K562 (cell line): ENCODE measurements around the gene XKRX. TPM values are rescaled to one million over a fixed set of nuclear protein-coding genes. Genes with fewer than 3 reads are reported as not detected.

Source experiments
- ATAC-seq: fragments of 200-7000 bp; cut with Tn5 transposase; 3 replicates; pipeline ENCODE4 v1.9.1; 2020; ENCODE audit warnings: moderate library complexity
- BruUV-seq: library from RNA; stranded (reverse); fragments of 400-500 nt; replicated peaks from 2 replicates; lab custom pipeline; 2021; lab: Mats Ljungman, UMichigan
- CTCF ChIA-PET: fragments of 300-600 bp; formaldehyde crosslinking; extraction: SDS; loops from one replicate; lab custom pipeline; 2021; ENCODE audit warnings: low intra/inter-chr PET ratio; lab: Yijun Ruan, JAX
- POLR2A ChIA-PET: fragments of 300-600, 350-650 bp; sonication (Branson Sonifier 250); formaldehyde crosslinking; extraction: SDS; loops from one replicate; lab custom pipeline; 2021; ENCODE audit warnings: antibody characterized with exemption, inconsistent platforms; lab: Yijun Ruan, JAX
- DNase-seq, 4 experiments: peaks; one replicate each; pipeline versions ENCODE4 v3.0.0 to v3.0.0-alpha.2; 2011 to 2018; ENCODE audit warnings: low spot score in 3 of 4, mixed read lengths in 3 of 4; ENCODE audit errors: extremely low read depth in 1 of 4
- FAIRE-seq: peaks from 2 replicates; lab custom pipeline; 2011; peaks lifted over from hg19 to GRCh38; lab: Jason Lieb, UNC
- H2AFZ ChIP-seq: 2 replicates; pipeline ENCODE4 v1.6.0; 2011; ENCODE audit warnings: low read depth, low read length, control low read depth, inconsistent platforms
- H3K27ac ChIP-seq: fragments of 200-600 bp; 3 replicates; pipeline ENCODE4 v1.8.0; 2011; ENCODE audit warnings: low read depth, mild to moderate bottlenecking, control low read depth, inconsistent platforms, low read length, moderate library complexity, mixed read lengths; ENCODE audit errors: extremely low read depth
- H3K27me3 ChIP-seq, 2 experiments: fragments of 300-600 bp in 1 of 2; 2 replicates in 1 of 2; 3 replicates in 1 of 2; pipeline versions ENCODE4 v1.6.0 to v1.8.0; 2011; ENCODE audit warnings: inconsistent platforms in 2 of 2, low read length in 2 of 2, mild to moderate bottlenecking in 1 of 2, mixed read lengths in 1 of 2, moderate library complexity in 1 of 2; ENCODE audit not compliant: control insufficient read depth in 2 of 2, insufficient read depth in 2 of 2
- H3K36me3 ChIP-seq: fragments of 300-600 bp; 3 replicates; pipeline ENCODE4 v1.8.0; 2011; ENCODE audit warnings: mild to moderate bottlenecking, low read length, inconsistent platforms; ENCODE audit not compliant: control insufficient read depth, insufficient read depth
- H3K4me1 ChIP-seq, 2 experiments: fragments of 200-600 bp in 1 of 2; replicated peaks in 1 of 2; 2 replicates in 1 of 2; 3 replicates in 1 of 2; pipeline versions ENCODE4 v1.5.1 to v1.8.0; 2011; ENCODE audit warnings: inconsistent platforms in 2 of 2, low read length in 2 of 2, mild to moderate bottlenecking in 1 of 2, mixed read lengths in 1 of 2, moderate library complexity in 1 of 2; ENCODE audit not compliant: control insufficient read depth in 2 of 2, insufficient read depth in 2 of 2
- H3K4me2 ChIP-seq: 2 replicates; pipeline ENCODE4 v1.6.1; 2011; ENCODE audit warnings: low read length, control low read depth, inconsistent platforms, mixed read lengths; ENCODE audit not compliant: insufficient read depth
- H3K4me3 ChIP-seq: fragments of 200-600 bp; sonication (generic), shearing (Covaris generic); 2 replicates; pipeline ENCODE4 v1.5.1; 2016; ENCODE audit warnings: control low read depth, inconsistent platforms
- H3K79me2 ChIP-seq: fragments of 200-600 bp; 3 replicates; pipeline ENCODE4 v1.8.0; 2011; ENCODE audit warnings: low read length, inconsistent platforms; ENCODE audit not compliant: control insufficient read depth, insufficient read depth
- H3K9ac ChIP-seq, 2 experiments: 2 replicates each; pipeline versions ENCODE4 v1.6.0 to v1.6.1; 2011; ENCODE audit warnings: low read depth in 2 of 2, low read length in 2 of 2, control low read depth in 1 of 2, inconsistent platforms in 1 of 2, mild to moderate bottlenecking in 1 of 2, mixed read lengths in 1 of 2; ENCODE audit not compliant: insufficient read depth in 1 of 2
- H3K9me1 ChIP-seq: one replicate; pipeline ENCODE4 v1.6.0; 2011; ENCODE audit warnings: inconsistent platforms, mild to moderate bottlenecking, low read length, moderate library complexity; ENCODE audit not compliant: control insufficient read depth, insufficient read depth
- H3K9me3 ChIP-seq: replicated peaks from 2 replicates; pipeline ENCODE4 v1.5.1; 2011; ENCODE audit warnings: low read depth, low read length, inconsistent platforms; ENCODE audit not compliant: control insufficient read depth, insufficient read depth
- H4K20me1 ChIP-seq: replicated peaks from 2 replicates; pipeline ENCODE4 v1.6.1; 2011; ENCODE audit warnings: low read length, inconsistent platforms, mixed read lengths; ENCODE audit not compliant: control insufficient read depth, insufficient read depth
- HEY1 ChIP-seq: fragments of 250-450 bp; sonication (Bioruptor Pico); IDR thresholded peaks from 2 replicates; pipeline ENCODE4 v1.5.0; 2020; ENCODE audit warnings: mild to moderate bottlenecking, moderate library complexity, borderline replicate concordance
- KAT8 ChIP-seq: fragments of 450-650 bp; IDR thresholded peaks from 2 replicates; pipeline ENCODE4 v1.6.1; 2016; ENCODE audit warnings: low read depth, mild to moderate bottlenecking
- MLLT1 ChIP-seq, 2 experiments: fragments of 450-650 bp; IDR thresholded peaks; 2 replicates each; pipeline ENCODE4 v1.6.1; 2016
- MTA3 ChIP-seq: fragments of 450-650 bp; formaldehyde crosslinking; IDR thresholded peaks from 2 replicates; pipeline ENCODE4 v1.6.1; 2017; ENCODE audit warnings: mild to moderate bottlenecking, borderline replicate concordance
- PCBP2 ChIP-seq: fragments of 200-400 bp; formaldehyde crosslinking; IDR thresholded peaks from 2 replicates; pipeline ENCODE4 v1.6.1; 2018; ENCODE audit warnings: low read length, low read depth, mild to moderate bottlenecking, moderate library complexity; ENCODE audit not compliant: poor library complexity, severe bottlenecking
- POLR2AphosphoS2 ChIP-seq: IDR thresholded peaks from 2 replicates; pipeline ENCODE4 v1.6.1; 2012; ENCODE audit warnings: low read length, improper control_type of control experiment
- ZNF551 ChIP-seq: fragments of 250-450 bp; sonication (Bioruptor Pico); IDR thresholded peaks from 2 replicates; pipeline ENCODE4 v1.5.0; 2021; ENCODE audit warnings: mild to moderate bottlenecking, moderate library complexity
- WGBS: fragments of 100-300 bp; shearing (Covaris generic); methylation state at CpG from one replicate; pipeline ENCODE4 v1.1.6; 2016; ENCODE audit warnings: low coverage, mixed read lengths; ENCODE audit not compliant: insufficient coverage; ENCODE audit errors: missing lambda C conversion rate; 5-methylcytosine and 5-hydroxymethylcytosine counted together
- in situ Hi-C: fragments of 300-500 bp; cut with MboI; formaldehyde crosslinking; loops from 4 replicates; pipeline ENCODE4 v1.15.0; 2018; ENCODE audit warnings: inconsistent platforms, mixed read lengths
- intact Hi-C: fragments of 100-400 bp; cut with micrococcal nuclease; formaldehyde crosslinking; loops from 2 replicates; pipeline ENCODE4 v1.14.2; 2022
- polyA plus RNA-seq, 8 experiments: library from polyadenylated mRNA; depleted of rRNA in 4 of 8; stranded (reverse) in 5 of 8; unstranded in 3 of 8; fragments of >200 nt; fragmentation: Nextera tagmentation in 2 of 8; fragmentation: Illumina TruSeq in 1 of 8; extraction: Ambion mirVana in 2 of 8; extraction: Trizol in 1 of 8; gene quantifications; 2 replicates each; pipeline versions ENCODE4 v1.2.1 to v1.2.3, GENCODE V29; 2011 to 2014; ENCODE audit warnings: inconsistent platforms in 1 of 8, missing spikeins in 1 of 8
- total RNA-seq, 7 experiments: library from RNA; depleted of rRNA in 6 of 7; stranded (reverse); fragments of >200 nt in 6 of 7; fragmentation: Illumina TruSeq in 2 of 7; extraction: Trizol in 2 of 7; gene quantifications; 2 replicates each; pipeline versions ENCODE4 v1.2.1 to v1.2.3, GENCODE V29; 2011 to 2021; ENCODE audit warnings: low replicate concordance in 1 of 7
- TF ChIP-seq, protein P1 (sequence below): sonication (generic); formaldehyde crosslinking; IDR thresholded peaks from 2 replicates; pipeline ENCODE4 v1.8.0; 2023; ENCODE audit warnings: missing genetic modification reagents, mild to moderate bottlenecking, borderline replicate concordance
- TF ChIP-seq, protein P2 (sequence below): fragments of 250-450 bp; sonication (Bioruptor Pico); IDR thresholded peaks from 2 replicates; pipeline ENCODE4 v1.4.0; 2020
- TF ChIP-seq, protein P3 (sequence below): fragments of 450-650 bp; IDR thresholded peaks from 2 replicates; pipeline ENCODE4 v1.6.1; 2018; ENCODE audit warnings: mild to moderate bottlenecking, low read depth; ENCODE audit not compliant: partially characterized antibody
- TF ChIP-seq, protein P4 (sequence below): sonication (generic); formaldehyde crosslinking; IDR thresholded peaks from 2 replicates; pipeline ENCODE4 v1.8.0; 2023; ENCODE audit warnings: mild to moderate bottlenecking, missing genetic modification reagents

XKRX gene
- total and polyA plus RNA-seq, 9 of the 15 experiments (the other 6 are each of a cell fraction or from before 2014, with no cell fraction given) = 0.03 TPM; not detected in 8

GRCh38 chrX:100904433-100904832 is 24.3 kb downstream of the XKRX start:
- Histone ChIP-seq H3K9me3 (no peaks in the 10 kb centered on the region), H3K4me1 (no peaks in the 10 kb centered on the region), H3K79me2 (no peaks in the 10 kb centered on the region), H3K36me3 (no peaks in the 10 kb centered on the region), H3K4me3 (no peak overlapping the region), H3K9ac (no peak overlapping the region), H3K27me3 (no peaks in the 10 kb centered on the region), H3K27ac (no peak overlapping the region), H3K4me2 (no peak overlapping the region)
- DNase-seq (no peak), ATAC-seq (no peak), FAIRE-seq (no peak)
- in situ Hi-C loops = no loop called here
- CTCF ChIA-PET = no interaction called here
- WGBS = 0% methylated on average over 1 of the region's 2 CpGs
- BruUV-seq = no TSS peak
- POLR2A ChIA-PET = no interaction called here
- no peak for TF ChIP-seq PCBP2
- TF ChIP-seq MLLT1 (IDR thresholded peaks at IDR 0.05) = no peak
- TF ChIP-seq, protein P1, sequence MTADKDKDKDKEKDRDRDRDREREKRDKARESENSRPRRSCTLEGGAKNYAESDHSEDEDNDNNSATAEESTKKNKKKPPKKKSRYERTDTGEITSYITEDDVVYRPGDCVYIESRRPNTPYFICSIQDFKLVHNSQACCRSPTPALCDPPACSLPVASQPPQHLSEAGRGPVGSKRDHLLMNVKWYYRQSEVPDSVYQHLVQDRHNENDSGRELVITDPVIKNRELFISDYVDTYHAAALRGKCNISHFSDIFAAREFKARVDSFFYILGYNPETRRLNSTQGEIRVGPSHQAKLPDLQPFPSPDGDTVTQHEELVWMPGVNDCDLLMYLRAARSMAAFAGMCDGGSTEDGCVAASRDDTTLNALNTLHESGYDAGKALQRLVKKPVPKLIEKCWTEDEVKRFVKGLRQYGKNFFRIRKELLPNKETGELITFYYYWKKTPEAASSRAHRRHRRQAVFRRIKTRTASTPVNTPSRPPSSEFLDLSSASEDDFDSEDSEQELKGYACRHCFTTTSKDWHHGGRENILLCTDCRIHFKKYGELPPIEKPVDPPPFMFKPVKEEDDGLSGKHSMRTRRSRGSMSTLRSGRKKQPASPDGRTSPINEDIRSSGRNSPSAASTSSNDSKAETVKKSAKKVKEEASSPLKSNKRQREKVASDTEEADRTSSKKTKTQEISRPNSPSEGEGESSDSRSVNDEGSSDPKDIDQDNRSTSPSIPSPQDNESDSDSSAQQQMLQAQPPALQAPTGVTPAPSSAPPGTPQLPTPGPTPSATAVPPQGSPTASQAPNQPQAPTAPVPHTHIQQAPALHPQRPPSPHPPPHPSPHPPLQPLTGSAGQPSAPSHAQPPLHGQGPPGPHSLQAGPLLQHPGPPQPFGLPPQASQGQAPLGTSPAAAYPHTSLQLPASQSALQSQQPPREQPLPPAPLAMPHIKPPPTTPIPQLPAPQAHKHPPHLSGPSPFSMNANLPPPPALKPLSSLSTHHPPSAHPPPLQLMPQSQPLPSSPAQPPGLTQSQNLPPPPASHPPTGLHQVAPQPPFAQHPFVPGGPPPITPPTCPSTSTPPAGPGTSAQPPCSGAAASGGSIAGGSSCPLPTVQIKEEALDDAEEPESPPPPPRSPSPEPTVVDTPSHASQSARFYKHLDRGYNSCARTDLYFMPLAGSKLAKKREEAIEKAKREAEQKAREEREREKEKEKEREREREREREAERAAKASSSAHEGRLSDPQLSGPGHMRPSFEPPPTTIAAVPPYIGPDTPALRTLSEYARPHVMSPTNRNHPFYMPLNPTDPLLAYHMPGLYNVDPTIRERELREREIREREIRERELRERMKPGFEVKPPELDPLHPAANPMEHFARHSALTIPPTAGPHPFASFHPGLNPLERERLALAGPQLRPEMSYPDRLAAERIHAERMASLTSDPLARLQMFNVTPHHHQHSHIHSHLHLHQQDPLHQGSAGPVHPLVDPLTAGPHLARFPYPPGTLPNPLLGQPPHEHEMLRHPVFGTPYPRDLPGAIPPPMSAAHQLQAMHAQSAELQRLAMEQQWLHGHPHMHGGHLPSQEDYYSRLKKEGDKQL (CRISPR knock-in tag) = no peak
- TF ChIP-seq ZNF551 (CRISPR knock-in tag) = no peak
- TF ChIP-seq MTA3 = no peak
- TF ChIP-seq, protein P2, sequence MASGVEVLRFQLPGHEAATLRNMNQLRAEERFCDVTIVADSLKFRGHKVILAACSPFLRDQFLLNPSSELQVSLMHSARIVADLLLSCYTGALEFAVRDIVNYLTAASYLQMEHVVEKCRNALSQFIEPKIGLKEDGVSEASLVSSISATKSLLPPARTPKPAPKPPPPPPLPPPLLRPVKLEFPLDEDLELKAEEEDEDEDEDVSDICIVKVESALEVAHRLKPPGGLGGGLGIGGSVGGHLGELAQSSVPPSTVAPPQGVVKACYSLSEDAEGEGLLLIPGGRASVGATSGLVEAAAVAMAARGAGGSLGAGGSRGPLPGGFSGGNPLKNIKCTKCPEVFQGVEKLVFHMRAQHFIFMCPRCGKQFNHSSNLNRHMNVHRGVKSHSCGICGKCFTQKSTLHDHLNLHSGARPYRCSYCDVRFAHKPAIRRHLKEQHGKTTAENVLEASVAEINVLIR = no peak
- TF ChIP-seq, protein P3, sequence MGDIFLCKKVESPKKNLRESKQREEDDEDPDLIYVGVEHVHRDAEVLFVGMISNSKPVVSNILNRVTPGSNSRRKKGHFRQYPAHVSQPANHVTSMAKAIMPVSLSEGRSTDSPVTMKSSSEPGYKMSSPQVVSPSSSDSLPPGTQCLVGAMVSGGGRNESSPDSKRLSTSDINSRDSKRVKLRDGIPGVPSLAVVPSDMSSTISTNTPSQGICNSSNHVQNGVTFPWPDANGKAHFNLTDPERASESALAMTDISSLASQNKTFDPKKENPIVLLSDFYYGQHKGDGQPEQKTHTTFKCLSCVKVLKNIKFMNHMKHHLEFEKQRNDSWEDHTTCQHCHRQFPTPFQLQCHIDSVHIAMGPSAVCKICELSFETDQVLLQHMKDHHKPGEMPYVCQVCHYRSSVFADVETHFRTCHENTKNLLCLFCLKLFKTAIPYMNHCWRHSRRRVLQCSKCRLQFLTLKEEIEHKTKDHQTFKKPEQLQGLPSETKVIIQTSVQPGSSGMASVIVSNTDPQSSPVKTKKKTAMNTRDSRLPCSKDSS = no peak
- TF ChIP-seq, protein P4, sequence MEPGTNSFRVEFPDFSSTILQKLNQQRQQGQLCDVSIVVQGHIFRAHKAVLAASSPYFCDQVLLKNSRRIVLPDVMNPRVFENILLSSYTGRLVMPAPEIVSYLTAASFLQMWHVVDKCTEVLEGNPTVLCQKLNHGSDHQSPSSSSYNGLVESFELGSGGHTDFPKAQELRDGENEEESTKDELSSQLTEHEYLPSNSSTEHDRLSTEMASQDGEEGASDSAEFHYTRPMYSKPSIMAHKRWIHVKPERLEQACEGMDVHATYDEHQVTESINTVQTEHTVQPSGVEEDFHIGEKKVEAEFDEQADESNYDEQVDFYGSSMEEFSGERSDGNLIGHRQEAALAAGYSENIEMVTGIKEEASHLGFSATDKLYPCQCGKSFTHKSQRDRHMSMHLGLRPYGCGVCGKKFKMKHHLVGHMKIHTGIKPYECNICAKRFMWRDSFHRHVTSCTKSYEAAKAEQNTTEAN (CRISPR knock-in tag) = no peak
- TF ChIP-seq KAT8 = no peak
- TF ChIP-seq POLR2AphosphoS2 = no peak
- no peak for TF ChIP-seq HEY1
- TF ChIP-seq, all 486 proteins: peak for 0
- intact Hi-C loops = no loop called here
- H2AFZ ChIP-seq = no peak overlapping the region
- no peaks in the 10 kb centered on the region for H4K20me1 ChIP-seq
- no peaks in the 10 kb centered on the region for H3K9me1 ChIP-seq
